Heart left ventricle (tissue), 13 donors: ENCODE results near the gene LBP.
"Not testable (repeated sequence)": the region's sequence is repeated elsewhere in the genome, so short reads cannot be mapped to it uniquely, and the experiment has no call there.

Experiments used
- POLR2A ChIP-seq, 2 donors: fragments of 450-650 bp; IDR thresholded peaks; one replicate each; pipeline ENCODE4 v1.6.1; 2017; ENCODE audit warnings: antibody characterized with exemption in 2 of 2, mild to moderate bottlenecking in 2 of 2, moderate library complexity in 2 of 2
- TF ChIP-seq, protein P1 (sequence below), 12 donors: fragments of 200-600 bp; sonication (generic) in 4 of 12; IDR thresholded peaks; one replicate each; pipeline versions ENCODE4 v1.5.0 to v1.8.0; 2018 to 2022; ENCODE audit warnings: antibody characterized with exemption in 12 of 12, mild to moderate bottlenecking in 5 of 12
- donor health status: ischemic (EF 13 %, LVEDD 7.1; RV severe dilation, severe dysfunction).
- donor health status: DM: no; HTN: yes; CAD: no.
- donor health status: DM: no; HTN: no; CAD: no.
- donor health status: ischemic (EF 25% LVEDD 6.9; RV normal size, moderate dysfunction).
- donor health status: ischemic (EF 25% LVEDD 5.7; RV mildly dilated, moderate dysfunction).
- donor health status: ischemic (EF 35%, LVEDD 5.7; RV mildly dilated, moderate dysfunction).
- donor health status: nonischemic (EF 11% LVEDD 7.7; RV severe dilation, severe dysfunction).
- donor health status: DM: yes; HTN: yes; CAD: no.
- donor health status: PGD.
- donor health status: ischemic (EF 29% LVEDD 5.4; RV normal size, mild dysfunction).
- donor health status: nonischemic (EF 23%, LVEDD 6.1; RV moderate dilation, normal function).

- TF ChIP-seq, protein P1, sequence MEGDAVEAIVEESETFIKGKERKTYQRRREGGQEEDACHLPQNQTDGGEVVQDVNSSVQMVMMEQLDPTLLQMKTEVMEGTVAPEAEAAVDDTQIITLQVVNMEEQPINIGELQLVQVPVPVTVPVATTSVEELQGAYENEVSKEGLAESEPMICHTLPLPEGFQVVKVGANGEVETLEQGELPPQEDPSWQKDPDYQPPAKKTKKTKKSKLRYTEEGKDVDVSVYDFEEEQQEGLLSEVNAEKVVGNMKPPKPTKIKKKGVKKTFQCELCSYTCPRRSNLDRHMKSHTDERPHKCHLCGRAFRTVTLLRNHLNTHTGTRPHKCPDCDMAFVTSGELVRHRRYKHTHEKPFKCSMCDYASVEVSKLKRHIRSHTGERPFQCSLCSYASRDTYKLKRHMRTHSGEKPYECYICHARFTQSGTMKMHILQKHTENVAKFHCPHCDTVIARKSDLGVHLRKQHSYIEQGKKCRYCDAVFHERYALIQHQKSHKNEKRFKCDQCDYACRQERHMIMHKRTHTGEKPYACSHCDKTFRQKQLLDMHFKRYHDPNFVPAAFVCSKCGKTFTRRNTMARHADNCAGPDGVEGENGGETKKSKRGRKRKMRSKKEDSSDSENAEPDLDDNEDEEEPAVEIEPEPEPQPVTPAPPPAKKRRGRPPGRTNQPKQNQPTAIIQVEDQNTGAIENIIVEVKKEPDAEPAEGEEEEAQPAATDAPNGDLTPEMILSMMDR (IDR thresholded peaks at IDR 0.05), result not testable (repeated sequence)
- TF ChIP-seq POLR2A (IDR thresholded peaks at IDR 0.05), result not testable (repeated sequence)
Observed at GRCh38 chr20:38407822-38408221, 61.5 kb downstream of the LBP start.
